ENCODE data around the gene MYL5.

GRCh38 chr4:665751-666435 lies 8.4 kb upstream of the MYL5 start:
- TF ChIP-seq CTCF (IDR thresholded peaks at IDR 0.05) (no peak), POLR2AphosphoS5 (IDR thresholded peaks at IDR 0.05) (no peak)
